Astrocyte of the cerebellum (primary cell): ENCODE data around the gene ECI1.
"Not testable (repeated sequence)": the region's sequence is repeated elsewhere in the genome, so short reads cannot be mapped to it uniquely, and the experiment has no call there.

Experiments used
- DNase-seq: peaks from one replicate; pipeline ENCODE4 v3.0.0-alpha.2; 2011; ENCODE audit warnings: low read depth
- H3K4me3 ChIP-seq: 2 replicates; pipeline ENCODE4 v1.5.1; 2011; ENCODE audit warnings: mild to moderate bottlenecking, low read depth, low read length, moderate library complexity
- CTCF ChIP-seq: IDR thresholded peaks from 2 replicates; pipeline ENCODE4 v1.5.1; 2012; ENCODE audit warnings: low read length, low read depth, moderate library complexity, mild to moderate bottlenecking; ENCODE audit errors: missing control alignments
- in situ Hi-C: cut with HindIII; loops from 2 replicates; pipeline ENCODE4 v1.10.0; 2017; ENCODE audit warnings: low sequenced_read_pairs

ECI1 gene

DNA sequence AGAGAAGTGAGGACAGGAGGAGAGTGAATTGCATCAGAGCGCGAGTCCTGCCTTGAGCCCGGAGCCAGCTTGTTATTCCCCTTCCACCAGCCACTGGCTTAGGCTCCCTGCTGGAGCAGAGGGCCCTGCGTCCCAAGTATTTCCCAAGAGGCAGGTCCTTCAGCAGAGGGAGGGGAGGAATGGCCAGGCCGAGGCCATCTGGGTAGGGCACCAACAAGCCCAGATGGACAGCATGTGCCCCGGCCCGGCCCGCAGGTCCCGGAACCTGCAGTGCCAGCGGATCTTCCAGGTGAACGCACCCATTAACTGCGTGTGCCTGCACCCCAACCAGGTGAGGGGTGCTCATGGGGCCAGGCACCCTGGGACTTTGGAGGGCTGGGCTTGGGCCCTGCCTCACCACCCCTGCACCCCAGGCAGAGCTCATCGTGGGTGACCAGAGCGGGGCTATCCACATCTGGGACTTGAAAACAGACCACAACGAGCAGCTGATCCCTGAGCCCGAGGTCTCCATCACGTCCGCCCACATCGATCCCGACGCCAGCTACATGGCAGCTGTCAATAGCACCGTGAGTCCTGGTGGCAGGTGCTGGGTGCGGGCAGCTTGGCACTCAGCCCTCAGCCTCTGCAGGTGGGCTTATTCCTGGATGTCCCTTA is 44.5 kb downstream of the ECI1 start:
- no peak for TF ChIP-seq CTCF
- in situ Hi-C loops, result no loop called here
- no peak for DNase-seq
- no peak overlapping the region for H3K4me3 ChIP-seq

DNA sequence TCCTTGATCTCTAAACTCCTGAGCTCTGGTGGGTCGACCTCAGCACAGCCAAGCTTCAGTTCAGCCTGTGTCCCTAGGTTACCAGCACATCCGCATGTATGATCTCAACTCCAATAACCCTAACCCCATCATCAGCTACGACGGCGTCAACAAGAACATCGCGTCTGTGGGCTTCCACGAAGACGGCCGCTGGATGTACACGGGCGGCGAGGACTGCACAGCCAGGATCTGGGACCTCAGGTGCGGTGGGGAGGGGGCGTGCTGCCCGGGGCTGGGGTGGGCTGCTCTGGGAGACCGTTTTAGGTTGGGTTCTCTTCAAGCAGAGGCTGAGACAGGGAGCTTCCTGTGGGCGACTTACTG is 45.0 kb downstream of the ECI1 start:
- TF ChIP-seq CTCF, result no peak
- H3K4me3 ChIP-seq, result peak overlapping the region; percentile 67

DNA sequence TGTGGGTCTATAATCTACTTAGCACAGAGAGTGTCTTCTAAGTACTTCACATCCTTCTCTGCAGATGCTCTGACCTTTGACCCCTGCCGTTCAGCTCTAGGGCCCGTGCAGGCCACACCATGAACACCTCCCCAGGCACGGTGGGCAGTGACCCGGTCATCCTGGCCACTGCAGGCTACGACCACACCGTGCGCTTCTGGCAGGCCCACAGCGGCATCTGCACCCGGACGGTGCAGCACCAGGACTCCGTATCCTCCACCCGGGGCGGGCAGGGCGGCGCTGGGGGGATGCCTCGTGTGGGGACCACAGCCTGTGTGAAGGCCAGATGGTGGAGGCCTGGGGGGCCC is 45.4 kb downstream of the ECI1 start:
- in situ Hi-C loops, result no loop called here
- no peak for TF ChIP-seq CTCF
- H3K4me3 ChIP-seq, result peak overlapping the region; percentile 67
- no peak for DNase-seq

More for the DNA sequence above, 45.0 kb downstream of the ECI1 start:
- DNase-seq, result no peak
- in situ Hi-C loops, result no loop called here

DNA sequence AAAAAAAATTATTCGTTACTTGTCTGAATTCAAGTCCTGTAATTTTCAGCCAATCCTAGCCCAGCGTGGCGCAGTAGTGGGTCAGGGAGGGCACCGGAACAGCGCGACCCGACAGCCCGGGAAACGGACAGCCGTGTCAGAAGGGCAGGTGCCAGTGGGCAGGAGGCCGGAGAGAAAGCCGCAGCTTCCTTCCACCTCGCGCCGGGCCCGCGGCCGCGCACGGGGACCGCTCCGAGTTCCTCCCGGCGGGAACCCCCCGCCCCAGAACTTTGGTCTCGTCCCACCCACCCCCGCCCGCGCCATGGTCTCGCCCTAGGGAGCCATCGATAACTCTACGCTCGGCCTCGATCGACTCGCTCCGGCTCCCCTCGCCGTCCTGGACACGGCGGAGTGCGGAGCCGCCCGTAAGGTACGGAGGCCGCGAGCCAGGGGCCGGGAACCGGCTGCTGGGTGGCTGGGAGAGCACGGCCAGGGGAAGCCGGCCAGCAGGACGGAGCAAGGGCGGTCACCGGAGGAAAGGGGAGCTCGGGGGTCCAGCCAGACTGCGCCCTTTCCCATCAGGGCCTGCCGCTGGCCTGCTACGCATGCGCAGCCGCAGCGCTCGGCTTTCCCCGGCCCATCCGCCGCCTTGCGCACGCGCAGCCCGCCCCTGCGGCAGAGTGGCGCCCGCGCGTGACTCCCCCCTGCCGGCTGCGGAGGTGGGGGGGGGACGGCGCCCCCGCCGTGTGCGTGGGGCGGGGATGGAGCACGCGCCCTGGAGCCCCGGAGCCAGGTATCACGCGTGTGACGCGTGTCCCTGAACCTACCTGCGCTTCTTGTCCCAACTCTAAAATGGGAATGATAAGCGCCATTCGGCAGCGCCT is 46.1 kb downstream of the ECI1 start, which contains the start of gene MLST8:
MLST8 (plus strand) TSS at position 351 of the 863 bp plus-strand sequence. CDS start 632 bp downstream, outside the sequence.
- in situ Hi-C loops, result no loop called here
- H3K4me3 ChIP-seq, result peak within 1 kb of the TSS; percentile 67
- DNase-seq, result peak; percentile 59
- TF ChIP-seq CTCF, result peak; percentile 10

- in situ Hi-C loops, result no loop called here
- DNase-seq, result no peak
- no peak for TF ChIP-seq CTCF
- peak overlapping the region; percentile 67 for H3K4me3 ChIP-seq
These were observed 46.8 kb downstream of the ECI1 start for GRCh38 chr16:2204416-2205103.

GRCh38 chr16:2203119-2203688 is 48.2 kb downstream of the ECI1 start:
- DNase-seq, in situ Hi-C loops, H3K4me3 ChIP-seq: not testable (repeated sequence)
